CMK (cell line): Measurements from ENCODE around the gene RNF169.

Source experiments
- DNase-seq: peaks from one replicate; pipeline ENCODE4 v3.0.0-alpha.2; 2010; ENCODE audit warnings: low read depth

The RNF169 gene

DNA sequence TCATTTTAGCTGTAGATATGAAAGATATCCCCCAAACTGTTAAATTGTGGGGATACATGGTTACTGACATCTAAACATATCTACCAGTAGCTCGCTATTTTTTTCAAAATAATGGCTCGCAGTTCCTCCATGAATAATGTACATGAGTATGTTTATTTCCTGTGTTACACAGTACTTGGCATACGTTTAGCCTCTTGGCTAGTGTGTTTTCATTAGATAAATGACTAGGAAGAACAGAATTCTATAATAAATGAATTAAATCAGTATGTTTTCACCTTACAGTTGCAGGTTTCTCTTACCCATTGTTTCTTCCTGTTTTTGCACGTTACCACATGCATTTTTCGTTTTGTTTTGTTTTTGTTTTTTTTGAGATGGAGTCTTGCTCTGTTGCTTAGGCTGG is 21.8 kb downstream of the RNF169 start:
- no peak for DNase-seq

GRCh38 chr11:74771139-74771538 is 22.5 kb downstream of the RNF169 start:
- DNase-seq: no peak

GRCh38 chr11:74773476-74773875 is 24.8 kb downstream of the RNF169 start:
- DNase-seq: no peak

- DNase-seq: no peak
Measured at GRCh38 chr11:74775762-74776161, 27.1 kb downstream of the RNF169 start.

DNA sequence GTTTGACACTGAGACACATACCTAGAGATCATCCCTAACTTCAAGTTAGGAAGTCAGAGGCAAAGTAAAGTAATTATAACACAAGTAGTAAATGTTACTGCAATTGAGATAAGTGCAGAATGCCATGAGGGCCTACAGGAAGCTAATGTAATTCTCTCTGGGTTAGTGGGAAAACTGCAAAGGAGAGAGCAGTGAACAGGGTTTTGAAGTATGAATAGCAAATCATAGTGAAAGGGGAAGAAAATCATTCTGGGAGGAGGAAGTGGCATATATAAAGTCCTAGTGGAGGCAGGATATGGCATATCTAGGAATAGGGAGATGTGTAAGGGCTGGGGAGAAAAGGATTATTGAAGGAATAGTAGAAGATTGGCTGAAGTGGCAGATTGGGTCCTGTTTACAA is 27.9 kb downstream of the RNF169 start:
- DNase-seq: no peak

DNA sequence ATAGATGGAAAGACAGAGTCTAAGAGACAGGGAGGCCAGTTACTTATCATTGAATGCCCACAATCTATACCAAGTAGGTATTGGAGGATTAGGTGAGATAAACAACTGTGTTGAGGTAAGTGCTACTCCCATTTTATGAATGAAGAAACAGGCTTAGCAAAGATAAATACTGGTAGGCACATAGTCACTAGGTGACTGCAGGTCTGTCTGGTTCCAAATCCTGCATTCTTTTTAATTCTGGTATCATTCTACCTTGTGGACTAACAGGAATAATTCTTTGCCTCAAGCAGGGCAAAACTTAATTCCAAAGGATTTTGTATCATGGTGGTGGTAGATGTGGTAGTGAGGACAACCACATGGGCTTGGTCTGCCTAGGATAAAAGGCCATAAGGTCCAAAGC is 28.4 kb downstream of the RNF169 start:
- no peak for DNase-seq

DNA sequence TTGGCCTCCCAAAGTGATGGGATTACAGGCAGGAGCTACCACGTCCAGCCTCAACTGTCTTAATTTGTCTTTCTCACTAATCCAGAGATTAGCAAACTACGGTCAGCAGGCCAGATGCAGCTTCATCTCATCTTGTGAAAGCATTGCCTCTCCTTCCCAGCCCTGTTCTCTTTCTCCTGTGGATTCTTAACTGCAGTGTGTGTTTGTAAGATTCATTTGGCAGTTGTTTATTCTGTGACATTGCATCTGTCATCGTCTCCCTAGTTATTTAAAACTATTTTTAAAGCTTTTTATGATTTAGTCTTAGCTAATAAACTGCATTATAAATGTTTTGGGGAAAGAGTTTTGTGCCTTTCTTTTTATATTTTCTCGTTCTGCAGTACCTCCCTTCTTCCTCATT is 29.2 kb downstream of the RNF169 start:
- no peak for DNase-seq

GRCh38 chr11:74778581-74778980 is 29.9 kb downstream of the RNF169 start:
- DNase-seq: no peak

DNA sequence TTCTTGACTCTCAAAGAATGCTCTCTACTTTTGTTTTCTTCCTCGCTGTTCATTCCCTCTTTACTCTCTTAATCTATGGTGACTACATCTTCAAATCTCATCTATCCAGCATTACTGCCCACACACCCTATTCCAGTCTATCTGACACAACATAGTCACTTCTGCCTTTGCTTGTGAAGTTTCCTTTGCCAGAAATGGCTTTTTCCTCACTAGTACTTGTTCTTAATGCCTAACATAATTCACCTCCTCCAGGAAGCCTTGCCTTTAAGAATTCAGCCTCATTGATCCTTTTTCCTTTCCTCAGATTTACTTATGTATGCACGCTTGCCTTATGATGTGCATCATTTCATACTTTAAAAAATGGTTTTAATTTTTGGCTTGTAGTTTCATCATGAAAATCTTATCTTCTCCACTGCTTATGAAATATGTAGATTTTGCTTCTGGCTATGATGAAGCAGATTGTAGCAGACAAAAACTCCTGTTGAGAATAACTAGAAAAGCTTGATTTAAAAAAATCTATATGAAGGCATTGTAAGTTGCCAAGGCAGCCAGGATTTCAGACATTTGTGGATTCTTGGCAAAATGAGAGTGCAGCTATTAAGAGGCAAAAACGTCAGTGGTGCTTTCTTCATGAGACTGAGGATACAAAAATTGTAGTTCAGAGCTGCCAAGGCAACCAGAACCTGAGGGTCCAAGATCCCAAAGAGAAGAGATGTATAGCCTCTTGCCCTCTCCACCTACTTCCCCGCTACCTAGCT is 31.8 kb downstream of the RNF169 start:
- no peak for DNase-seq

DNA sequence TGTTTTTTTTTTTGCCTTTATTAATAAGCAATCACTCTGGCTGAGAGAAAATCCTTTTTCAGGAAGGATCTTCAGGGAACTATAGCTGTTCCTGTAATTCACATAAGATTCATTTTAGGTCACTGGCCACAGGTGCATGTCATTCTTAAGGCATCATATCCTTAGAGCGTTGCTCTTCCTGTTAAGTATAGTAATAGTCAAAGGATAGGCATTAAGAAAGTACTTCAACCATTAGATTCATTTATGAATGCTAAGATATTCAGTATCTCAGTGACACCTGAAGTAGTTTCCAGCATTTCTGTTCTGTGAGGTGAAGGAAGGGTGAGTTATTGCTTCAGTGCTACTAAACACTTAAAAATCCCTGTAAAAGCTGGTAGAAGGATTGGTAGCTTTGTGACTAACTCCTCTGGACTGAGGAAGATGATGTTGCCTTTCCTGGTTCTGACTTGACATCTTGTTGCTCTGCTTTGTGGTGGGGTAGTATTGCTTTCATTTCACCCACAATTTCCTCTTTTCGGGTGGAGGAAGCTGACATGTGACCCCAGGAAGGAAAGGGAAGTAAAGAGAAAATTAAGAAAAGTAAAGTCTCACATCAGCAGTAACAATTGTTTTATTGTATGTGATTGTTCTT is 34.7 kb downstream of the RNF169 start:
- DNase-seq: no peak

DNA sequence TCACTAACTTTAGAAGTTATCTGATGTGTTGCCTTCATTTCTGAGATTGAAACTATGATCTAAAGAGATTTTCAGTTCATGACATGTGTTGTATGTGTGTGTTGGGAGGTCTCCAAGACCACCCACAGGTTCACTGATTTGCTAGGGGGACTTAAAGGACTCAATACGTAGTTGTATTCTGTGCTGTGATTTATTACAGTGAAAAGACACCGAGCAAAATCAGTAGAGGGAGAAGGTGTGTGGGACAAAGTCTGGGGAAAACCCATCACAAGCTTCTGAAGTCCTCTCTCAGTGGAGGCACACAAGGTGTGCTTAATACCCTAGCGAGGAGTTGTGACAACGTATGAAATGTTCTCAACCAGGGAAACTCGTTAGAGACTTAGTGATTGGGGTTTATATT is 35.6 kb downstream of the RNF169 start:
- no peak for DNase-seq

- no peak for DNase-seq
Measured at GRCh38 chr11:74784726-74785125, 36.1 kb downstream of the RNF169 start.

DNA sequence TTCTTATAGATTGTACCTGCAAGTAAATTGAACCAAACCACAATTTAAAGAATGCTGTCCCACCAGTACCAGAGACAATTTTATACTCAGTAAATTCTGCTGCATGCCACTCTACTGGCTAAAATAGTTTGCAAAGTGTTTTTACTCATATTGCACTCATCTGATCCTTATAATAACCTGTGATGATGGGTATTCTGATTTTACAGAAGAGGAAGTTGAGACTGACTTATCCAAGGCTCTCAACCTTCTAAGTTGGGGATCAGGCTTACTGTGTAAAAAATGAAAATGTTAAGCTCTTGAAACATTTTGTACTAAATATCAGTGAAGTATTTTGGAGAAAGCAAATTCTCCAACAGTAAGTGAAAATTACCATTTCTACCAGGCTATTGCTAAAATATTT is 37.9 kb downstream of the RNF169 start:
- no peak for DNase-seq

DNA sequence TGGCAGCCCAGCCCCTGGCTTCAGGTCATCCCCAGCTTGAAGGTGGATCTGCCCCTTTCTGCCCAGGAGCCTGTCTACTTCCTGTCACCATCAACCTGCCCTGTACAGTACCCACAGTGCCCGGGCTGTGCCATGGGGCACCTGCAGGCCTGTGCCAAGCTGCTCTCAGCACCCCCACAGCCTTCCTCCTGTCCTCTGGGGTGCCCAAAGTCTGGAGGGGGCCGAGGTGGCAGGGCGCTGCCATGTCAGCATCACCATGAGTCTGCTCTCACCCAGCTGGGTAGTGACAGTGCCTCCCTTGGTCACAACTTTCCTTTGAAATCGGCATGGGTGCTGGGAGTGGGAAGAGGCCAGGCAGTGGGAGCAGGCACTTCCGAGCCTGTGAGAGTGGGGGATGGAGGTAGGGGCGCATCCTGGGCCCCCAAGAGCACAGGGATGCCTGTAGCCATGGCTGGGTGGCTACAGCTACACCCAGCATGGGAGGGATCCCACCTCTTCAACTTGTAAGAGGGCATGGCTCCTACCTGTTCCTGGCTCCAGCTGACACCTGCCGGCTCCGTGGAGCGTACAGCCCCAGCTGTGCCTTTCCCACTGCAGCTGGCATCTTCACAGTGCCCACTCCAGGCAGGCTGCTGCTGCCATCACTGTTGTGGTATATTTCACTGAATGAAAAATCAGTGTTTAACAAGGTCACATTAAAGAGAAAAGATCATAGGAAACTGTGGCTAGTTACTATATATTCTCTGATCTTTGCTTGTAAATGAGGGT is 42.9 kb downstream of the RNF169 start:
- DNase-seq: no peak

DNA sequence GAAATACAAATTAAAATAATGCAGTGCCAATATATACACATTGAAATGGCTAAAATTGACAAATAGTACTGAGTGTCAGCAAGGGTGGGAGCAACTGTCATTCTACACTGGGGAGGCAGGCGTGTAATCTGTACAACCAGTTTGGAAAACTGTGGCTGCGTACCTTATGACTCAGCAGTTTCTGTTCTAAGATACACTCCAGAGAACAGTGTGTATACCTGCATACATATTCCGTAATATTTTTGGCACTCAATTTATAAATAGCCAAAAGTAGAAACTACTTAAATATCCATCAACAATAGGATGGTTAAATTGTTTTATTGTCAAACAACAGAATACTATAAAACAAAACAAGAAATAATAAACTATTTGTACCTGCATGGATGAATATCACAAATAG is 57.6 kb downstream of the RNF169 start:
- DNase-seq: no peak

GRCh38 chr11:74809801-74810200 is 61.2 kb downstream of the RNF169 start:
- no peak for DNase-seq

- DNase-seq: no peak
Measured at GRCh38 chr11:74815966-74816365, 67.3 kb downstream of the RNF169 start.

DNA sequence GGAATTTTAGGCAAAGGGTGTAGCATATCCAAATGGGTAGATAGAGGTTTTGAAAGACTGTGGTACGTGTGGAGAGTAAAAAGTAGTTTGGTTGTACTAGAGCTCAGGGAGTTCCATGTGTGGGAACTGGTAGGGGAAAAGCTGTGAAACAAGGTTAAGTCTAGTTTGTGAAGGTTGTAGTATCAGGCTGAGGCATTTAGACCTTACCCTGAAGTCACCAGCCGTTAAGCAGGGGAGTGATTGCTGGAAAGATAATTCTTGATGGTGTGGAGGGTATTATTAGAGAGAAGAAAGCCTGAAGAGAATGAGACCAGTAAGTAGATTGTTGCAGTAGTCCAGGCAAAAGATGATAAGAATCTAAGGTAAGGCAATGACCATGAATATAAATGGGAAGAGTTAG is 68.0 kb downstream of the RNF169 start:
- DNase-seq: no peak

GRCh38 chr11:74818283-74818946 is 69.8 kb downstream of the RNF169 start:
- DNase-seq: no peak

- DNase-seq: no peak
Measured at GRCh38 chr11:74819400-74819799, 70.8 kb downstream of the RNF169 start.

DNA sequence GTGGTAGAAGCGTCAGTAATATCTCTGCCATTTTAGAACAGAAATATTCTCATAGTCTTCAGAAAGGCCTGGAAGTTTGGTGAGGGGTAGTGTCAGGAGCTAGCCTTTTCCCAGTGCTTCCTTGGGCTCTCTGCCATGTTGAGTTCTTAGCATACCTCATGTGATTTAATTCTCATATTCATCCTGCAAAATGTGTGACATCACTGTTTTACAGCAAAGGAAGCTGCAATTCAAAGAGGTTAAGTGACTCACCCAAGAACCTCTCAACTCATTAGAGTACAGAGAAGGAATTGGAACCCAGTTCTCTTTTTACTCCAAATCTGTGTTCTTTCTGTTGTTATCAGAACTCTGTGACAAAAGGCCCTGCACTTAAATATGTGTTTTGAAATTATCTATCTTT is 72.1 kb downstream of the RNF169 start:
- no peak for DNase-seq

- DNase-seq: no peak
Measured at GRCh38 chr11:74822170-74822569, 73.5 kb downstream of the RNF169 start.
